ENCODE data around the gene EBNA1BP2.

DNA sequence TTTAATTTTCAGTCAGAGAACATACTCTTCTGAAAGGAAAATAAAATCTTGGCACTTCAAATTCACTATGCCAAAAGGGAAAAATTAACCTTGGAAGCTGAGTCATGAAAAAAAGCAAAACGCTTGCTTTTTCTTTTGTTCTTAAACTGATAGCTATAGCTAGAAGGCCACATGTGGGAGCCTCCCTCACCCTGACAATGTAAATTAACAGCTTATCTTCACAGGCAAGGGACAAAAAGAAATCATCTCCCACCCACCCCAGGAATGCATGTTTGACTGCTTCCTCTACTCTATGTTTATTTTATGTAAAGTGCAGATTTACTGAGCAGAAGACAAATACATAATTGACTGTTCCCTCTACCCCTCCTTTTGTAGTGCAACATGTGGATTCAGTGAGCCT, 38.0 kb downstream of the EBNA1BP2 start:
- TF ChIP-seq, protein P1, sequence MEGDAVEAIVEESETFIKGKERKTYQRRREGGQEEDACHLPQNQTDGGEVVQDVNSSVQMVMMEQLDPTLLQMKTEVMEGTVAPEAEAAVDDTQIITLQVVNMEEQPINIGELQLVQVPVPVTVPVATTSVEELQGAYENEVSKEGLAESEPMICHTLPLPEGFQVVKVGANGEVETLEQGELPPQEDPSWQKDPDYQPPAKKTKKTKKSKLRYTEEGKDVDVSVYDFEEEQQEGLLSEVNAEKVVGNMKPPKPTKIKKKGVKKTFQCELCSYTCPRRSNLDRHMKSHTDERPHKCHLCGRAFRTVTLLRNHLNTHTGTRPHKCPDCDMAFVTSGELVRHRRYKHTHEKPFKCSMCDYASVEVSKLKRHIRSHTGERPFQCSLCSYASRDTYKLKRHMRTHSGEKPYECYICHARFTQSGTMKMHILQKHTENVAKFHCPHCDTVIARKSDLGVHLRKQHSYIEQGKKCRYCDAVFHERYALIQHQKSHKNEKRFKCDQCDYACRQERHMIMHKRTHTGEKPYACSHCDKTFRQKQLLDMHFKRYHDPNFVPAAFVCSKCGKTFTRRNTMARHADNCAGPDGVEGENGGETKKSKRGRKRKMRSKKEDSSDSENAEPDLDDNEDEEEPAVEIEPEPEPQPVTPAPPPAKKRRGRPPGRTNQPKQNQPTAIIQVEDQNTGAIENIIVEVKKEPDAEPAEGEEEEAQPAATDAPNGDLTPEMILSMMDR (conservative IDR thresholded peaks at IDR 0.05 in 1 of 2, IDR thresholded peaks at IDR 0.05 in 1 of 2; ENCODE audit: extremely low read depth in 1 of 2, insufficient read depth in 1 of 2, low read depth in 1 of 2, low read length in 2 of 2): no peak
- TF ChIP-seq EZH2 (IDR thresholded peaks at IDR 0.05; ENCODE audit: borderline replicate concordance, low read length): no peak
